Kidney epithelial cell (primary cell): Measurements from ENCODE around the gene AK2. TPM values are rescaled to one million over a fixed set of nuclear protein-coding genes. Genes with fewer than 3 reads are reported as not detected.
"Not testable (repeated sequence)": the region's sequence is repeated elsewhere in the genome, so short reads cannot be mapped to it uniquely, and the experiment has no call there.

Source experiments
- DNase-seq: peaks from one replicate; pipeline ENCODE4 v3.0.0-alpha.2; 2010; ENCODE audit warnings: low read depth
- H3K27me3 ChIP-seq: 2 replicates; pipeline ENCODE4 v1.6.0; 2011; ENCODE audit warnings: low read length; ENCODE audit not compliant: control insufficient read depth, insufficient read depth
- H3K36me3 ChIP-seq: 2 replicates; pipeline ENCODE4 v1.5.1; 2011; ENCODE audit warnings: low read length; ENCODE audit not compliant: control insufficient read depth, insufficient read depth
- H3K4me3 ChIP-seq: 2 replicates; pipeline ENCODE4 v1.5.1; 2011; ENCODE audit warnings: low read depth, mild to moderate bottlenecking, control low read depth, low read length
- CTCF ChIP-seq: IDR thresholded peaks from 2 replicates; pipeline ENCODE4 v1.5.1; 2011; ENCODE audit warnings: mild to moderate bottlenecking, moderate library complexity, low read length, control low read depth, inconsistent platforms; ENCODE audit not compliant: insufficient read depth, poor library complexity, severe bottlenecking
- total RNA-seq: library from RNA; depleted of rRNA; stranded (reverse); fragments of >200 nt; gene quantifications from 2 replicates; pipeline ENCODE4 v1.2.3, GENCODE V29; 2015

AK2 gene
- total RNA-seq, 1 donor from 2014 or later = 161 TPM

- H3K27me3 ChIP-seq = no peaks in the 10 kb centered on the region
- no peak for TF ChIP-seq CTCF
- H3K36me3 ChIP-seq = no peaks in the 10 kb centered on the region
- DNase-seq = no peak
- H3K4me3 ChIP-seq = no peak overlapping the region
These were observed 59.1 kb downstream of the AK2 start for GRCh38 chr1:32977546-32978087.

- not testable (repeated sequence) for H3K27me3 ChIP-seq, H3K36me3 ChIP-seq, DNase-seq, H3K4me3 ChIP-seq
These were observed 61.6 kb downstream of the AK2 start for GRCh38 chr1:32975055-32975454.

GRCh38 chr1:32973458-32973857, 63.2 kb downstream of the AK2 start:
- H3K36me3 ChIP-seq, H3K4me3 ChIP-seq, H3K27me3 ChIP-seq, DNase-seq: not testable (repeated sequence)

GRCh38 chr1:32972814-32973428, 63.8 kb downstream of the AK2 start:
- TF ChIP-seq CTCF = no peak
- Histone ChIP-seq H3K36me3 (no peaks in the 10 kb centered on the region), H3K27me3 (no peaks in the 10 kb centered on the region), H3K4me3 (peak overlapping the region; percentile 46)
- no peak for DNase-seq

GRCh38 chr1:32971576-32971975, 65.1 kb downstream of the AK2 start:
- Histone ChIP-seq H3K36me3 (no peaks in the 10 kb centered on the region), H3K27me3 (no peaks in the 10 kb centered on the region), H3K4me3 (no peak overlapping the region)
- no peak for TF ChIP-seq CTCF
- DNase-seq = no peak

- DNase-seq = no peak
These were observed 65.5 kb downstream of the AK2 start for GRCh38 chr1:32971156-32971555.

More at GRCh38 chr1:32971156-32971555, 65.5 kb downstream of the AK2 start:
- no peak overlapping the region for H3K4me3 ChIP-seq
- H3K27me3 ChIP-seq = no peaks in the 10 kb centered on the region
- H3K36me3 ChIP-seq = no peaks in the 10 kb centered on the region
- TF ChIP-seq CTCF = no peak
